K562 (cell line): Measurements from ENCODE around the gene UNC13C. TPM values are rescaled to one million over a fixed set of nuclear protein-coding genes. Genes with fewer than 3 reads are reported as not detected.

Source experiments
- polyA plus RNA-seq, 8 experiments: library from polyadenylated mRNA; depleted of rRNA in 4 of 8; stranded (reverse) in 5 of 8; unstranded in 3 of 8; fragments of >200 nt; fragmentation: Nextera tagmentation in 2 of 8; fragmentation: Illumina TruSeq in 1 of 8; extraction: Ambion mirVana in 2 of 8; extraction: Trizol in 1 of 8; gene quantifications; 2 replicates each; pipeline versions ENCODE4 v1.2.1 to v1.2.3, GENCODE V29; 2011 to 2014; ENCODE audit warnings: inconsistent platforms in 1 of 8, missing spikeins in 1 of 8
- total RNA-seq, 7 experiments: library from RNA; depleted of rRNA in 6 of 7; stranded (reverse); fragments of >200 nt in 6 of 7; fragmentation: Illumina TruSeq in 2 of 7; extraction: Trizol in 2 of 7; gene quantifications; 2 replicates each; pipeline versions ENCODE4 v1.2.1 to v1.2.3, GENCODE V29; 2011 to 2021; ENCODE audit warnings: low replicate concordance in 1 of 7

UNC13C gene
- total and polyA plus RNA-seq, 9 of the 15 experiments (the other 6 are each of a cell fraction or from before 2014, with no cell fraction given): not detected

Other genes with a start within 250 kb of the UNC13C start
- not detected in 2 replicates for gene WDR72, start 218.8 kb upstream of the UNC13C start, total RNA-seq (2014; rRNA removed)
- not detected in 2 replicates for gene WDR72, start 218.8 kb upstream of the UNC13C start, total RNA-seq (2014; rRNA removed; fragmentation: Illumina TruSeq; extraction: Trizol)
- gene WDR72, start 218.8 kb upstream of the UNC13C start, total RNA-seq (2015; rRNA removed; fragmentation: Illumina TruSeq; extraction: Trizol): not detected in 2 replicates
- not detected in 2 replicates for gene WDR72, start 218.8 kb upstream of the UNC13C start, total RNA-seq (2021)
- gene WDR72, start 218.8 kb upstream of the UNC13C start, polyA plus RNA-seq (2011; rRNA removed): not detected in 2 replicates
- not detected in 2 replicates for gene WDR72, start 218.8 kb upstream of the UNC13C start, polyA plus RNA-seq (2014; fragmentation: Illumina TruSeq; extraction: Trizol)
- under 1 TPM in 1 of 2 experiments, not detected in 1; 0.01 TPM for gene WDR72, start 218.8 kb upstream of the UNC13C start, polyA plus RNA-seq (2014; fragmentation: Nextera tagmentation; extraction: Ambion mirVana)
- not detected in 2 replicates for gene WDR72, start 218.8 kb upstream of the UNC13C start, polyA plus RNA-seq (2014; rRNA removed)